ENCODE results near the gene UFSP1.
"Not testable (repeated sequence)": the region's sequence is repeated elsewhere in the genome, so short reads cannot be mapped to it uniquely, and the experiment has no call there.

- TF ChIP-seq CTCF (IDR thresholded peaks at IDR 0.05); USF1 (CRISPR knock-in tag; IDR thresholded peaks at IDR 0.05); ATF1 (CRISPR knock-in tag; IDR thresholded peaks at IDR 0.05); ZNF281 (CRISPR knock-in tag; IDR thresholded peaks at IDR 0.05); FOXP4 (CRISPR knock-in tag; IDR thresholded peaks at IDR 0.05); SP1 (CRISPR knock-in tag; conservative IDR thresholded peaks at IDR 0.05); CREB1 (CRISPR knock-in tag; IDR thresholded peaks at IDR 0.05); E2F1 (CRISPR knock-in tag; IDR thresholded peaks at IDR 0.05); TEAD4 (CRISPR knock-in tag; IDR thresholded peaks at IDR 0.05): not testable (repeated sequence)
Observed at GRCh38 chr7:100854899-100855298, 34.6 kb downstream of the UFSP1 start.
